GM20431 (cell line): Measurements from ENCODE around the gene HS3ST5.
"Not testable (repeated sequence)": the region's sequence is repeated elsewhere in the genome, so short reads cannot be mapped to it uniquely, and the experiment has no call there.

Experiments used
- in situ Hi-C: fragments of 300-500 bp; cut with MseI, MboI; formaldehyde crosslinking; loops from one replicate; pipeline ENCODE4 v1.15.0; 2020; ENCODE audit warnings: low sequenced_read_pairs; ENCODE audit not compliant: unreplicated experiment

Gene HS3ST5

GRCh38 chr6:114119056-114119455, 223.8 kb downstream of the HS3ST5 start:
- in situ Hi-C loops: no loop called here

GRCh38 chr6:114115652-114116051, 227.2 kb downstream of the HS3ST5 start:
- in situ Hi-C loops: no loop called here

- in situ Hi-C loops: no loop called here
Measured at GRCh38 chr6:114108119-114109002, 234.5 kb downstream of the HS3ST5 start.

- in situ Hi-C loops: no loop called here
Measured at GRCh38 chr6:114106020-114106419, 236.8 kb downstream of the HS3ST5 start.

- in situ Hi-C loops: no loop called here
Measured at GRCh38 chr6:114101255-114101654, 241.6 kb downstream of the HS3ST5 start.

GRCh38 chr6:114100215-114100994, 242.4 kb downstream of the HS3ST5 start:
- in situ Hi-C loops: no loop called here

- in situ Hi-C loops: no loop called here
Measured at GRCh38 chr6:114096561-114097172, 246.2 kb downstream of the HS3ST5 start.

- in situ Hi-C loops: no loop called here
Measured at GRCh38 chr6:114092943-114093342, 249.9 kb downstream of the HS3ST5 start.

GRCh38 chr6:114090626-114091025, 252.2 kb downstream of the HS3ST5 start:
- in situ Hi-C loops: no loop called here

GRCh38 chr6:114087496-114087895, 255.3 kb downstream of the HS3ST5 start:
- in situ Hi-C loops: no loop called here

- in situ Hi-C loops: no loop called here
Measured at GRCh38 chr6:114085211-114085610, 257.6 kb downstream of the HS3ST5 start.

GRCh38 chr6:114084327-114084890, 258.4 kb downstream of the HS3ST5 start:
- in situ Hi-C loops: no loop called here

GRCh38 chr6:114083251-114083650, 259.6 kb downstream of the HS3ST5 start:
- in situ Hi-C loops: no loop called here

- in situ Hi-C loops: no loop called here
Measured at GRCh38 chr6:114081730-114082129, 261.1 kb downstream of the HS3ST5 start.

- in situ Hi-C loops: no loop called here
Measured at GRCh38 chr6:114080891-114081510, 261.8 kb downstream of the HS3ST5 start.

GRCh38 chr6:114080410-114080809, 262.4 kb downstream of the HS3ST5 start:
- in situ Hi-C loops: not testable (repeated sequence)

- in situ Hi-C loops: no loop called here
Measured at GRCh38 chr6:114075777-114076176, 267.0 kb downstream of the HS3ST5 start.

GRCh38 chr6:114075300-114075699, 267.5 kb downstream of the HS3ST5 start:
- in situ Hi-C loops: no loop called here

GRCh38 chr6:114068771-114069170, 274.1 kb downstream of the HS3ST5 start:
- in situ Hi-C loops: no loop called here

- in situ Hi-C loops: no loop called here
Measured at GRCh38 chr6:114068116-114068515, 274.7 kb downstream of the HS3ST5 start.
